B cell (primary cell): ENCODE results near the gene AKR1B15. TPM values are rescaled to one million over a fixed set of nuclear protein-coding genes. Genes with fewer than 3 reads are reported as not detected.

Source experiments
- ATAC-seq: fragments of 200-7000 bp; cut with Tn5 transposase; one replicate; pipeline ENCODE4 v1.10.0; 2021; ENCODE audit warnings: low read depth, mild to moderate bottlenecking, moderate number of reproducible peaks, moderate library complexity
- CTCF ChIA-PET: fragments of 350-600 bp; sonication (Branson Sonifier 250); formaldehyde crosslinking; loops from one replicate; lab custom pipeline; 2021; ENCODE audit warnings: antibody characterized with exemption, inconsistent platforms; lab: Charles Lee
- POLR2A ChIA-PET: fragments of 350-600 bp; sonication (Branson Sonifier 250); formaldehyde crosslinking; loops from one replicate; lab custom pipeline; 2021; ENCODE audit warnings: antibody characterized with exemption; lab: Charles Lee
- DNase-seq: peaks from one replicate; pipeline ENCODE4 v3.0.0; 2013
- H2AFZ ChIP-seq: 2 replicates; pipeline ENCODE4 v1.6.1; 2012; ENCODE audit warnings: mild to moderate bottlenecking, low read depth, low read length; ENCODE audit not compliant: insufficient read depth, poor library complexity, severe bottlenecking
- H3K27ac ChIP-seq, 2 donors: 1 replicate in 1 of 2; 2 replicates in 1 of 2; pipeline ENCODE4 v1.5.1; 2012 to 2013; ENCODE audit warnings: low read length in 2 of 2, mild to moderate bottlenecking in 2 of 2, moderate library complexity in 1 of 2
- H3K27me3 ChIP-seq, 4 experiments: fragments of 200-600 bp in 1 of 4; sonication (generic) in 1 of 4; replicated peaks in 1 of 4; 1 replicate in 2 of 4; 2 replicates in 2 of 4; pipeline versions ENCODE4 v1.6.1 to v1.7.0; 2013 to 2016; ENCODE audit warnings: low read length in 3 of 4, mild to moderate bottlenecking in 2 of 4, mixed read lengths in 1 of 4, moderate library complexity in 1 of 4; ENCODE audit not compliant: insufficient read depth in 4 of 4, control insufficient read depth in 3 of 4; ENCODE audit errors: control extremely low read depth in 1 of 4
- H3K36me3 ChIP-seq, 2 experiments: replicated peaks in 1 of 2; 1 replicate in 1 of 2; 2 replicates in 1 of 2; pipeline versions ENCODE4 v1.6.1 to v1.7.1; 2013; ENCODE audit warnings: low read length in 1 of 2; ENCODE audit not compliant: insufficient read depth in 2 of 2, control insufficient read depth in 1 of 2; ENCODE audit errors: control extremely low read depth in 1 of 2, extremely low read depth in 1 of 2
- H3K4me1 ChIP-seq, 2 donors: fragments of 200-600 bp in 1 of 2; sonication (generic) in 1 of 2; 1 replicate in 1 of 2; 2 replicates in 1 of 2; pipeline versions ENCODE4 v1.5.1 to v1.6.1; 2013 to 2017; ENCODE audit warnings: low read length in 2 of 2; ENCODE audit not compliant: control insufficient read depth in 2 of 2, insufficient read depth in 2 of 2
- H3K4me2 ChIP-seq: replicated peaks from 2 replicates; pipeline ENCODE3; 2012; ENCODE audit warnings: mild to moderate bottlenecking, low read depth, low read length; ENCODE audit not compliant: poor library complexity, severe bottlenecking
- H3K4me3 ChIP-seq, 5 experiments: fragments of 200-600 bp in 1 of 5; sonication (generic) in 1 of 5; 1 replicate in 3 of 5; 2 replicates in 2 of 5; pipeline versions ENCODE4 v1.5.1 to v1.7.0; 2011 to 2016; ENCODE audit warnings: low read length in 4 of 5, mild to moderate bottlenecking in 4 of 5, low read depth in 2 of 5, control low read depth in 1 of 5, moderate library complexity in 1 of 5; ENCODE audit not compliant: insufficient read depth in 1 of 5; ENCODE audit errors: control extremely low read depth in 1 of 5, extremely low read depth in 1 of 5
- H3K79me2 ChIP-seq: fragments of 200-600 bp; sonication (generic); one replicate; pipeline ENCODE4 v1.6.0; 2016; ENCODE audit warnings: low read length; ENCODE audit not compliant: control insufficient read depth, insufficient read depth
- H3K9ac ChIP-seq: fragments of 200-600 bp; sonication (generic); 2 replicates; pipeline ENCODE4 v1.6.1; 2017; ENCODE audit warnings: mild to moderate bottlenecking, low read length, moderate library complexity
- H3K9me3 ChIP-seq, 3 donors: one replicate each; pipeline versions ENCODE4 v1.6.1 to v1.7.1; 2013; ENCODE audit warnings: low read length in 2 of 3; ENCODE audit not compliant: control insufficient read depth in 2 of 3, insufficient read depth in 1 of 3; ENCODE audit errors: control extremely low read depth in 1 of 3
- H4K20me1 ChIP-seq: 2 replicates; pipeline ENCODE4 v1.6.0; 2012; ENCODE audit warnings: mild to moderate bottlenecking, low read length; ENCODE audit not compliant: insufficient read depth, control insufficient read depth, poor library complexity, severe bottlenecking
- H3K27ac Mint-ChIP-seq: one replicate; pipeline ENCODE4 v1.8.0; 2021; ENCODE audit warnings: mixed read lengths
- H3K27me3 Mint-ChIP-seq: one replicate; pipeline ENCODE4 v1.8.0; 2021; ENCODE audit warnings: mixed read lengths
- H3K4me1 Mint-ChIP-seq: one replicate; pipeline ENCODE4 v1.8.0; 2021; ENCODE audit warnings: mixed read lengths
- H3K4me3 Mint-ChIP-seq: one replicate; pipeline ENCODE4 v1.8.0; 2021; ENCODE audit warnings: mixed read lengths
- H3K9me3 Mint-ChIP-seq: one replicate; pipeline ENCODE4 v1.8.0; 2022; ENCODE audit warnings: mixed read lengths; ENCODE audit not compliant: insufficient read depth
- CTCF ChIP-seq: fragments of 200-600 bp; IDR thresholded peaks from one replicate; pipeline ENCODE4 v1.8.0; 2022; ENCODE audit warnings: antibody characterized with exemption, mild to moderate bottlenecking
- EZH2 ChIP-seq: IDR thresholded peaks from 2 replicates; pipeline ENCODE4 v1.6.1; 2012; ENCODE audit warnings: borderline replicate concordance, low read depth, mild to moderate bottlenecking, moderate library complexity, low read length; ENCODE audit not compliant: insufficient read depth, poor library complexity, severe bottlenecking
- WGBS: methylation state at CpG from one replicate; pipeline ENCODE4 v1.1.5; 2013; ENCODE audit warnings: missing lambda C conversion rate; ENCODE audit not compliant: insufficient coverage; 5-methylcytosine and 5-hydroxymethylcytosine counted together
- intact Hi-C: fragments of 100-400 bp; cut with micrococcal nuclease; formaldehyde crosslinking; loops from one replicate; pipeline ENCODE4 v1.10.0; 2022
- polyA plus RNA-seq: library from polyadenylated mRNA; depleted of rRNA; stranded (reverse); fragments of >200 nt; gene quantifications from 2 replicates; pipeline ENCODE4 v1.2.3, GENCODE V29; 2012
- total RNA-seq, 2 donors: library from RNA; stranded (reverse); fragments of 120-200 nt in 1 of 2; gene quantifications; 1 replicate in 1 of 2; 2 replicates in 1 of 2; pipeline versions ENCODE4 v1.2.3 to v1.2.4, GENCODE V29; 2013 to 2022

AKR1B15 gene
- total and polyA plus RNA-seq, 2 donors (not counting 1 experiment from before 2014, with no cell fraction given), result not detected

- H3K27me3 Mint-ChIP-seq, result peaks cover 29% of the 10 kb centered on the region
- no peak overlapping the region for H3K4me2 ChIP-seq
- no peaks in the 10 kb centered on the region for H3K79me2 ChIP-seq
- 87% methylated on average over 5 of the region's 7 CpGs for WGBS
- DNase-seq (no peak), ATAC-seq (no peak)
- H3K9ac ChIP-seq, result no peak overlapping the region
- ChIA-PET CTCF (interaction anchor here (0.8 to 1.2 kb wide), 2 partner anchors 53 to 122 kb away, joined by 3 to 9 read pairs; no protein-coding TSS in a partner anchor), POLR2A (no interaction called here)
- H3K4me1 Mint-ChIP-seq, result no peaks in the 10 kb centered on the region
- H3K4me3 ChIP-seq, result no peak overlapping the region
- no peak for TF ChIP-seq CTCF
- no peak for TF ChIP-seq EZH2
- H3K9me3 ChIP-seq, result no peaks in the 10 kb centered on the region
- no peaks in the 10 kb centered on the region for H3K36me3 ChIP-seq
- H2AFZ ChIP-seq, result no peak overlapping the region
- no peak overlapping the region for H3K27ac ChIP-seq
- H3K4me3 Mint-ChIP-seq, result no peak overlapping the region
- no peak overlapping the region for H3K27ac Mint-ChIP-seq
- H3K9me3 Mint-ChIP-seq, result no peaks in the 10 kb centered on the region
- intact Hi-C loops, result no loop called here
- H4K20me1 ChIP-seq, result no peaks in the 10 kb centered on the region
- no peaks in the 10 kb centered on the region for H3K27me3 ChIP-seq
- no peaks in the 10 kb centered on the region for H3K4me1 ChIP-seq
Measured at GRCh38 chr7:134554417-134554966, 5.6 kb downstream of the AKR1B15 start.

- CTCF ChIA-PET, result interaction anchor here (0.7 kb wide), 1 partner anchor 9 kb away, joined by 4 read pairs; the partner anchor contains the start of gene AKR1B15
- no peak overlapping the region for H3K4me3 ChIP-seq
- Mint-ChIP-seq H3K9me3 (no peaks in the 10 kb centered on the region), H3K27ac (no peak overlapping the region), H3K27me3 (peaks cover 8% of the 10 kb centered on the region), H3K4me3 (no peak overlapping the region), H3K4me1 (peaks cover 3% of the 10 kb centered on the region)
- no peaks in the 10 kb centered on the region for H4K20me1 ChIP-seq
- ATAC-seq, result no peak
- H3K4me2 ChIP-seq, result no peak overlapping the region
- no peak overlapping the region for H3K27ac ChIP-seq
- H2AFZ ChIP-seq, result no peak overlapping the region
- H3K27me3 ChIP-seq, result no peaks in the 10 kb centered on the region
- no peak for DNase-seq
- H3K4me1 ChIP-seq, result peaks cover 0 to 3% of the 10 kb centered on the region in 2 donors
- POLR2A ChIA-PET, result no interaction called here
- H3K9ac ChIP-seq, result no peak overlapping the region
- 100% methylated on average over 4 of the region's 6 CpGs for WGBS
- no peaks in the 10 kb centered on the region for H3K79me2 ChIP-seq
- TF ChIP-seq EZH2 (no peak), CTCF (no peak)
- intact Hi-C loops, result no loop called here
- no peaks in the 10 kb centered on the region for H3K36me3 ChIP-seq
- peaks cover 0 to 6% (median 3%) of the 10 kb centered on the region in 3 donors for H3K9me3 ChIP-seq
Measured at GRCh38 chr7:134557391-134557790, 8.5 kb downstream of the AKR1B15 start.
